ENCODE results near the gene SAMD4A.

The SAMD4A gene

GRCh38 chr14:54803926-54804537, 237.1 kb downstream of the SAMD4A start:
- no peak for DNase-seq (ENCODE audit: low read depth in 1 of 2, low spot score in 1 of 2)
- H3K4me3 ChIP-seq (replicated peaks; ENCODE audit: insufficient read depth, low read length) = no peak overlapping the region
- H3K27me3 ChIP-seq (ENCODE audit: insufficient read depth, poor library complexity, severe bottlenecking) = peaks cover 12% of the 10 kb centered on the region
- TF ChIP-seq SPI1 (IDR thresholded peaks at IDR 0.05; ENCODE audit: borderline replicate concordance, low read depth) (no peak), CTCF (IDR thresholded peaks at IDR 0.05; ENCODE audit: insufficient read depth, low read length) (no peak), REST (IDR thresholded peaks at IDR 0.05; ENCODE audit: insufficient replicate concordance, low read depth) (no peak), GABPA (IDR thresholded peaks at IDR 0.05; ENCODE audit: low read depth) (no peak), POLR2AphosphoS5 (IDR thresholded peaks at IDR 0.05; ENCODE audit: low read depth) (no peak)
- no peak overlapping the region for H3K27ac ChIP-seq (replicated peaks)

- H3K27me3 ChIP-seq (ENCODE audit: insufficient read depth, poor library complexity, severe bottlenecking) = peaks cover 12% of the 10 kb centered on the region
- H3K4me3 ChIP-seq (replicated peaks; ENCODE audit: insufficient read depth, low read length) = no peak overlapping the region
- no peak for DNase-seq (ENCODE audit: low read depth in 1 of 2, low spot score in 1 of 2)
- no peak for TF ChIP-seq POLR2AphosphoS5 (IDR thresholded peaks at IDR 0.05; ENCODE audit: low read depth)
- no peak for TF ChIP-seq REST (IDR thresholded peaks at IDR 0.05; ENCODE audit: insufficient replicate concordance, low read depth)
- no peak for TF ChIP-seq GABPA (IDR thresholded peaks at IDR 0.05; ENCODE audit: low read depth)
- TF ChIP-seq SPI1 (IDR thresholded peaks at IDR 0.05; ENCODE audit: borderline replicate concordance, low read depth) = no peak
- no peak for TF ChIP-seq CTCF (IDR thresholded peaks at IDR 0.05; ENCODE audit: insufficient read depth, low read length)
- no peak overlapping the region for H3K27ac ChIP-seq (replicated peaks)
These were observed 237.7 kb downstream of the SAMD4A start for GRCh38 chr14:54804538-54805041.

GRCh38 chr14:54805070-54805444, 238.1 kb downstream of the SAMD4A start:
- no peak overlapping the region for H3K4me3 ChIP-seq (replicated peaks; ENCODE audit: insufficient read depth, low read length)

More at GRCh38 chr14:54805070-54805444, 238.1 kb downstream of the SAMD4A start:
- Histone ChIP-seq H3K27ac (replicated peaks) (no peak overlapping the region), H3K27me3 (ENCODE audit: insufficient read depth, poor library complexity, severe bottlenecking) (peaks cover 12% of the 10 kb centered on the region)
- no peak for DNase-seq (ENCODE audit: low read depth in 1 of 2, low spot score in 1 of 2)
- TF ChIP-seq REST (IDR thresholded peaks at IDR 0.05; ENCODE audit: insufficient replicate concordance, low read depth) = no peak
- TF ChIP-seq CTCF (IDR thresholded peaks at IDR 0.05; ENCODE audit: insufficient read depth, low read length) = no peak
- TF ChIP-seq POLR2AphosphoS5 (IDR thresholded peaks at IDR 0.05; ENCODE audit: low read depth) = no peak
- TF ChIP-seq GABPA (IDR thresholded peaks at IDR 0.05; ENCODE audit: low read depth) = no peak
- TF ChIP-seq SPI1 (IDR thresholded peaks at IDR 0.05; ENCODE audit: borderline replicate concordance, low read depth) = no peak

Measured in HL-60 (cell line).